GM19025 (cell line): ENCODE data around the gene CHPF2.

Source experiments
- ATAC-seq: cut with Tn5 transposase; IDR thresholded peaks from one replicate; pipeline ENCODE4 v1.9.1; 2021; ENCODE audit warnings: mild to moderate bottlenecking, low read depth, moderate library complexity; ENCODE audit not compliant: unreplicated experiment

The CHPF2 gene

GRCh38 chr7:151281686-151282085 lies 49.4 kb downstream of the CHPF2 start:
- ATAC-seq, result no peak

GRCh38 chr7:151282111-151282510 lies 49.8 kb downstream of the CHPF2 start:
- no peak for ATAC-seq

GRCh38 chr7:151283302-151283701 lies 51.0 kb downstream of the CHPF2 start:
- no peak for ATAC-seq

GRCh38 chr7:151286148-151286547 lies 53.9 kb downstream of the CHPF2 start:
- ATAC-seq, result no peak
